Activated T-cell treated with anti-CD3 and anti-CD28 coated beads for 48 hours (primary cell): Measurements from ENCODE around the gene SLC35F3.
"Not testable (repeated sequence)": the region's sequence is repeated elsewhere in the genome, so short reads cannot be mapped to it uniquely, and the experiment has no call there.

Experiments used
- DNase-seq: peaks from one replicate; pipeline ENCODE4 v3.0.0-alpha.2; 2020; ENCODE audit warnings: low read depth

The SLC35F3 gene

GRCh38 chr1:234292011-234292410 is 387.5 kb downstream of the SLC35F3 start:
- no peak for DNase-seq

DNA sequence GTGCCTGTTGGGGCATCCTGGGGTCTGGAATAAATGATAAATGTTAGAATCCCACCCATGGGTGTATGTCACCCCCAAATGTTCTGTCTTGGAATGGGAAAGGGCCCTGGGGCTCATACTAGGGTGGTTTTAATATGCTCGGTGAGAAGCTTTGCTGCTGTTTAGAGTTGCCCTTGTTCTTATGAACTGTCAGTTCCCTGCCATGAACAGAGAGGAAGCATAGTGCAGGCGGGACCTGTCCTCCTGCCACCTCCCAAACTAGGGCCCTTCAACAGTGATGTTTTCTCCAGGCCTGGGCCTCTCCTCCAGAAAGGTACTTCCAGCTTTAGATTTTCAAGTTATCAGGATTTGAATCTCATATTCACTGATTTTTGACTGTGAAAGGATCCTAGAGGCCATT is 388.1 kb downstream of the SLC35F3 start:
- no peak for DNase-seq

DNA sequence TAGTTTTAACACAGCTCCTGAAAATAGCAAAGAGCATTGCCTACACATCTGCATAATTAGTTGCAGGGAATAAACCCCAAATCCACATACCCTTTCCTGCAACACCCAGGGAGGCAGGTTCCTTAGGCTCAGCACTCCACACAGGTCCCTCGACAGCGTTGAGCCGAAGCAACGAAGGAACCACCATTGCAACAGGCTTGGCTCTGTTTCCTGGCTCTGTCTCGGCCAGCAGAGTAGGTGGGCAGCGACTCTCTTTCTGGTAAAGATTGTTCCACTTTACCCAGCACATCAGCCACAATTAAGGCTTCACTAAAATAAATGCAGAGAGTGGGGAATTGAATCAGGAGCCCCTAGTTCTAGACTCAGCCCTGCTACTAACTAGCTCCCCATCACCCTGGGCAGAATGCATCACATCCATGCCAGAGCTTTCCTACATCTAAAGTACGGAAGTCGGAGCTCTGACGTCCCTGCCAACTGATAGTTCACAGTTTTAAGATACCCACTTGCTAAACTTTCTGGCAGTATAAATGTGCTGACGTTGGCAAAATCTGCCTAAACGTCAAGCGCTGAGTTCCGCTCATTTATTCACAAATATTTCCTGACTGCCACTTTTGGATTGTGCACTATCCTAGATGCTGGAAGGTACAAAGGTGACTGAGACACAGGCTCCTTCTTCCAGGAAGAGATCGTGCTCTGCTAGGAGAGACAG is 389.8 kb downstream of the SLC35F3 start:
- DNase-seq: no peak

GRCh38 chr1:234295068-234295467 is 390.6 kb downstream of the SLC35F3 start:
- DNase-seq: no peak

GRCh38 chr1:234295626-234296025 is 391.1 kb downstream of the SLC35F3 start:
- no peak for DNase-seq

GRCh38 chr1:234296496-234296895 is 392.0 kb downstream of the SLC35F3 start:
- DNase-seq: no peak

GRCh38 chr1:234297668-234298067 is 393.2 kb downstream of the SLC35F3 start:
- no peak for DNase-seq

GRCh38 chr1:234300096-234300495 is 395.6 kb downstream of the SLC35F3 start:
- DNase-seq: no peak

DNA sequence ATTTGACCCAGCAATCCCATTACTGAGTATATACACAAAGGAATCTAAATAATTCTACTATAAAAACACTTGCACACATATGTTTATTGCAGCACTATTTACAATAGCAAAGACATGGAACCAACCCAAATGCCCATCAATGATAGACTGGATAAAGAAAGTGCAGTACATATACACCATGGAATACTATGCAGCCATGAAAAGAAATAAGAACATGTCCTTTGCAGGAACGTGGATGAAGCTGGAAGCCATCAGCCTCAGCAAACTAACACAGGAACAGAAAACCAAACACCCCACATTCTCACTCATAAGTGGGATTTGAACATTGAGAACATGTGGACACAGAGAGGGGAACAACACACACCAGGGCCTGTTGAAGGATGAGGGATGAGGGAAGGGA is 397.2 kb downstream of the SLC35F3 start:
- not testable (repeated sequence) for DNase-seq

GRCh38 chr1:234302354-234302962 is 398.0 kb downstream of the SLC35F3 start:
- no peak for DNase-seq

- no peak for DNase-seq
Measured at GRCh38 chr1:234303231-234303630, 398.8 kb downstream of the SLC35F3 start.

GRCh38 chr1:234307726-234308125 is 403.2 kb downstream of the SLC35F3 start:
- no peak for DNase-seq

DNA sequence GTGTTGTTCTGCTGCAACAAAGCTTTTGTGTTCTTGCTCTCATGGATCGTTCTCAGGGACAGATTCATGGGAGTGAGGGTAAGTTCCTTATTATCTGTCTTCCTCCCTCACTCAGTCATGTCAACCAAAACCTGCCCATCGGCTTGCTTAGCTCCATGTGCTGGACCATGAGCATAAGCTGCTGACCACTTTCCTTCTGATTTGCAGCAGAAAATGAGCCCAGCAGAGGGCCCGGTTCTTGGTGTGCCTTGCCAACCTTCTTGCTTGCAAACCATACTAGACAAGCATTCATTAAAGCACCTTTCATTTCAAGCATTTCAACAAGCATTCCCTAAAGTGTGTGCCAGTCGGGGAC is 404.7 kb downstream of the SLC35F3 start:
- DNase-seq: no peak

DNA sequence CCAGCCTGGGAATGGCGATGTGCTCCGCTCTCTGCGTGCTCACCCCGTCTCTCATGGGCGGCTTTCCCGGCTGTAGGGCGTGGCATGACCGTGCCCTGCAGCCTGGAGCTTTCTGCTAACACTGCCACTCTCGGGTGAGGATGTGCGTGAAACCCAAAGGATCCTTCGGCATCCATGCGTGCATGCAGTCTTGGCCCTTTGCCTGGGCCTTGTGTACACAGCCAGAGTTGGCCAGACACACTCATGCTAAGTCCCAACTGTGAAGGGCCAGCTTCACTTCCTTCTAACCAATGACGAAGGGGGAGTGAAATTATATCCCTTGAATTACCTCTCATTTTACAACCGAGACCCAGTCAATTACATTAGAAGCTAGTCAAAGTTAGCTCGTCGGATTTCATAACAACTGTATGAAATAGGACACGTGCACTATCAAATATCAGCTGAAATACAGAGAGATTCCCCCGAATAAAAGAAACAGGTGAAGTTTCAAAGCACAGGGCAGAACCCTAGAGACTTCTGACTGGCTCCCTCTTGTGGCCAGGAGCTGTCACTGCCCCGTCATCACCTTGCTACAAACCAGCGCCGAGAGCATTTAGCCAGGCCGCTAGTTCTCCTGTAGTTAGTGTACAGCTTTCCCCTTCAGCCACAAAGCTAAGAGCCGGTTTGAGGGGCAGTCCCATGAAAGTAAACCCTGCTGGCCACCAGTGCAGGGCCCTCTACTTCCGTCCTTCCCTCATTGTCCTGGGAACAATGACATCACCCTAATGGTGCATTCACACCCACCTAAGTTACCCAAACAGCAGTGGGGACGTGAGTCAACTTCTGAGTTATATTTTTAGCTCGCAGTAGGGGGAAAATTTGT is 405.4 kb downstream of the SLC35F3 start:
- peak; percentile 61 for DNase-seq

DNA sequence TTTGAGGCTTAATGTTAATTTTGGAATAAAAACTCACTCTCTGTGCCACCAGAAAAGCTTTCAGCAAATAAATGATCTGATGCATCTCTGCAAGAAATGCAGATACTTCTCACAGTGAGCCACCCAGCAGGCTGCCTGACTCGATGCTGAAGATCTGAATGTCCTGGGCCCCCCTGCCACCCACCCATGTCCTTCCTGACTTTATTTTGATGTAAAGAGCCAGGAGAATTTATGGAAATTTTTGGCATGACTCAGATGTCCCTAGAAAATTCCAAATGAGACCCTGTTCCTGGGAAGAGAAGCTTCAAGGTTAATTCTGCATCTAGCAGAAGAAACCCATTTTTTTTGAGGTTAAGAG is 406.0 kb downstream of the SLC35F3 start:
- no peak for DNase-seq

DNA sequence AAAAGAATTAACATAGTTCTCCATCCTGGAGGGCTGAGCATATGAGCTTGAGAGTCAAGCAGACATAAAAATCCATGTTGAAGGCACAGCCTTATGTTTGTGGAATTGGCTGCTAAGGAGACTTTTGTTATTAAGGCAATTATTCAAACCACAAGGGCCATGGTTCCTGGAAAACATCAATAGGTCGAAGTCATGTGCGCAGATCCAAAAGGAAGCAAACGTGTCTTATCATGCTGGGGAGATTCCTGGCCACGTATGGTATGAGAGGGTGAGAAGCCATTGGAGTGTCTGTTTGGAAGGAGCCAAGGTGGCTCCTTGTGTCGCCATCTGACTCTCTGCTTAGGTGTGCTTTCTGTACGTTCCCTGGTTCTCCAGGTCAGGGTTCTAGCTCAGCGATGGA is 406.9 kb downstream of the SLC35F3 start:
- DNase-seq: no peak

- peak; percentile 13 for DNase-seq
Measured at GRCh38 chr1:234313171-234313570, 408.7 kb downstream of the SLC35F3 start.

- DNase-seq: peak; percentile 10
Measured at GRCh38 chr1:234315091-234315541, 410.6 kb downstream of the SLC35F3 start.

DNA sequence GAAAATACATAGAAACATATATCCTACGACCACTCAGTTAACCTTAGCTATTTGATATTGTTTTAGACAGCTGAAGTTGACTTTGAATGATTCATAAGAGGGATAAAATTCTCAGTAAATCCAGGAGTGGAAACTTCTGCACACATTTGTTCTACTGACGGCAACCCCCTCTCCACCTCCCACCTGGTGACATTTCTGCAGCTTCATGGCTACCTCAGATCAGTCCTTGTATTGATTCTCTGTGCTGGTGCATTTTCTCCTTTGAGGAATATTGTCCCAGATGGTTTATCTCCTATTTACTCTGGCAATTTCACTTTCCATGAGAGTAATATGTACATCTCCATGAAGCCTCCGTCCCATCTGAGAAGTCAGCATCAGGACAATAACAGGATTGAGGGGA is 411.1 kb downstream of the SLC35F3 start:
- no peak for DNase-seq

GRCh38 chr1:234316486-234316885 is 412.0 kb downstream of the SLC35F3 start:
- no peak for DNase-seq

DNA sequence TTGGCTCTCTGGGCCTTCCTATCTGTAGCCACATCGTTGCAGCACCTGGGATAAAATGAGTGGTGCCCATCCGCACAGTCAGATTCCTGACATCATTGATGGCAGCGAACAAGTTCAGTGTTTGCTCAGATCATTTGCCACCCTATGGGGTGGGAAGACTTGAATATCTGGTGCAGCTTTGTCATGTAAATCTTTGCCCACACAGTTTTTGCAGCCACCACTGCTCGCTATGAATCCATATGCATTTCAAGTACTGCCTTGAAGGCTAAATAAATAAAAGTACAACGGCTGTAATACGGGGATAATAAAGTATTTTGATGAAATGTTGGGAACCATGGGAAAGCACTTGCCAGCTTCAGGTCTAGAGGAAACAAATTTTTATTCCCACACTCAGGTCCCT is 412.5 kb downstream of the SLC35F3 start:
- DNase-seq: no peak

DNA sequence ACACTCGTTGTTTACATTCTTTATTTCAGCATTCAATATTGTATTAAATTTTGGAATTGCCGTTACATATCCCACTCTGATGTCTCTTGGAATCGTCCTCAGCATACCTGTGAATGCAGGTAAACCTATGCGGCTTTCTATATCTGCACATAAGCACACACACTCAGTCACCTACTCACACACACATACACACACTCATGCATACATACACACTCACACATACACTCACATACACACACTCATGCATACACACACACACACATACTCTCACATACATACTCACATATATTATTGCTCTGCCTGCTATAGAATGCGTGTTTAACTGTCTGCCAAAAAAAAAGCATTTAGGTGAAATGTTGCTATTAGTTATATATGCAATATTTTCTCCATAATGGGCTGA is 415.6 kb downstream of the SLC35F3 start:
- no peak for DNase-seq

- DNase-seq: no peak
Measured at GRCh38 chr1:234320549-234320948, 416.1 kb downstream of the SLC35F3 start.
